ENCODE data around the gene TAC4. TPM values are rescaled to one million over a fixed set of nuclear protein-coding genes. Genes with fewer than 3 reads are reported as not detected.

Gene TAC4
- total and polyA plus RNA-seq, 2 of the 13 experiments (the other 11 are each of a cell fraction or from before 2014, with no cell fraction given) = not detected

DNA sequence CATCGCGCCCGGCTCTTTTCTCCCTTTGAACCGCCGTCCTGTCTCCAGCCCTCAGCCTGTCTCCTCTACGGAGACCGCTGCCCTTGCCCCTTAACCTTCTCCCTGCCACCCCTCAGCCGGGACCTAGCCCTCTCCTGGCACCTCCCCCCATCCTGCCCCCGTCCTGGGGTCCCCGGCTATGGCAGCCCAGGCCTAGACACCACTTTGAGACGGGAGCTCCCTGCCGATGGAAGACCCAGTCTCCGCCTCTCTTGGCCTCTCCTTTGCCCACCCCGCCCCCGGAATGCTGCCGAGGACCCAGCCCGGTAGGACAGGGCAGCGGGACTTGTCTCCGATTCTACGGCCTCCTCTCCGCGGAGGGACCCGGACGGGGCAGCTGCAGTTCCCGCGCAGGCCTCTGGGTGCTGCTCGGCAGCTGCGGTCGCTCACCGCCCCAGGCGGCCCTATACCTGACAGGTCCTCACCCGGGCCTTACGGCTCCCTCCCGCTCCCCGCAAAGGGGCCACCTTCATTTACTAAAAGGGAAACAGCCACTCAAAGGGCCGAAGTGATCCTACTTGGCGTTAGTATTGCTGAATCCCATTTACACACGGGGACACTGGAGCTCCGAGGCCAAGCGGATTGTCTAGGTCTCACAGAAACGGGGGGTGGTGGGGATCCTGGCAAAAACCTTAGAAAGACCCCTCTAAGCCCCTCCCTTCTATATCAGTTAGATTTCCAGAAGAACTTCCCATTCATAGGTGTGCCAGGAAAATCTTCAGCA lies 32.6 kb upstream of the TAC4 start (continued):
- TF ChIP-seq PAWR (CRISPR knock-in tag; IDR thresholded peaks at IDR 0.05; ENCODE audit: borderline replicate concordance) = 0 out of 2 replicates have a peak, but pooled peaks have one; percentile 34
- peak; percentile 52; the same call in 1 of the 2 replicates for TF ChIP-seq ZNF747 (CRISPR knock-in tag; IDR thresholded peaks at IDR 0.05; ENCODE audit: borderline replicate concordance)
- TF ChIP-seq ZMYM4 (CRISPR knock-in tag; IDR thresholded peaks at IDR 0.05) = no peak
- TF ChIP-seq ZNF430 (CRISPR knock-in tag; IDR thresholded peaks at IDR 0.05) = no peak
- TF ChIP-seq JUN (CRISPR knock-in tag; IDR thresholded peaks at IDR 0.05) = no peak
- no peak for TF ChIP-seq NFIB (CRISPR knock-in tag; IDR thresholded peaks at IDR 0.05; ENCODE audit: borderline replicate concordance)
- peak; percentile 81; the same call in 1 of the 2 replicates for TF ChIP-seq ZNF772 (CRISPR knock-in tag; IDR thresholded peaks at IDR 0.05)
- no peak for TF ChIP-seq SP5 (CRISPR knock-in tag; IDR thresholded peaks at IDR 0.05; ENCODE audit: borderline replicate concordance, low read depth)
- TF ChIP-seq, protein P1, sequence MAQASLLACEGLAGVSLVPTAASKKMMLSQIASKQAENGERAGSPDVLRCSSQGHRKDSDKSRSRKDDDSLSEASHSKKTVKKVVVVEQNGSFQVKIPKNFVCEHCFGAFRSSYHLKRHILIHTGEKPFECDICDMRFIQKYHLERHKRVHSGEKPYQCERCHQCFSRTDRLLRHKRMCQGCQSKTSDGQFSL (CRISPR knock-in tag; IDR thresholded peaks at IDR 0.05) = no peak
- no peak for TF ChIP-seq NBN (conservative IDR thresholded peaks at IDR 0.05)
- TF ChIP-seq, protein P2, sequence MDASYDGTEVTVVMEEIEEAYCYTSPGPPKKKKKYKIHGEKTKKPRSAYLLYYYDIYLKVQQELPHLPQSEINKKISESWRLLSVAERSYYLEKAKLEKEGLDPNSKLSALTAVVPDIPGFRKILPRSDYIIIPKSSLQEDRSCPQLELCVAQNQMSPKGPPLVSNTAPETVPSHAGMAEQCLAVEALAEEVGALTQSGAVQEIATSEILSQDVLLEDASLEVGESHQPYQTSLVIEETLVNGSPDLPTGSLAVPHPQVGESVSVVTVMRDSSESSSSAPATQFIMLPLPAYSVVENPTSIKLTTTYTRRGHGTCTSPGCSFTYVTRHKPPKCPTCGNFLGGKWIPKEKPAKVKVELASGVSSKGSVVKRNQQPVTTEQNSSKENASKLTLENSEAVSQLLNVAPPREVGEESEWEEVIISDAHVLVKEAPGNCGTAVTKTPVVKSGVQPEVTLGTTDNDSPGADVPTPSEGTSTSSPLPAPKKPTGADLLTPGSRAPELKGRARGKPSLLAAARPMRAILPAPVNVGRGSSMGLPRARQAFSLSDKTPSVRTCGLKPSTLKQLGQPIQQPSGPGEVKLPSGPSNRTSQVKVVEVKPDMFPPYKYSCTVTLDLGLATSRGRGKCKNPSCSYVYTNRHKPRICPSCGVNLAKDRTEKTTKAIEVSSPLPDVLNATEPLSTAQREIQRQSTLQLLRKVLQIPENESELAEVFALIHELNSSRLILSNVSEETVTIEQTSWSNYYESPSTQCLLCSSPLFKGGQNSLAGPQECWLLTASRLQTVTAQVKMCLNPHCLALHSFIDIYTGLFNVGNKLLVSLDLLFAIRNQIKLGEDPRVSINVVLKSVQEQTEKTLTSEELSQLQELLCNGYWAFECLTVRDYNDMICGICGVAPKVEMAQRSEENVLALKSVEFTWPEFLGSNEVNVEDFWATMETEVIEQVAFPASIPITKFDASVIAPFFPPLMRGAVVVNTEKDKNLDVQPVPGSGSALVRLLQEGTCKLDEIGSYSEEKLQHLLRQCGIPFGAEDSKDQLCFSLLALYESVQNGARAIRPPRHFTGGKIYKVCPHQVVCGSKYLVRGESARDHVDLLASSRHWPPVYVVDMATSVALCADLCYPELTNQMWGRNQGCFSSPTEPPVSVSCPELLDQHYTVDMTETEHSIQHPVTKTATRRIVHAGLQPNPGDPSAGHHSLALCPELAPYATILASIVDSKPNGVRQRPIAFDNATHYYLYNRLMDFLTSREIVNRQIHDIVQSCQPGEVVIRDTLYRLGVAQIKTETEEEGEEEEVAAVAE (CRISPR knock-in tag; IDR thresholded peaks at IDR 0.05; ENCODE audit: borderline replicate concordance) = 0 out of 2 replicates have a peak, but pooled peaks have one; percentile 52
- no peak for TF ChIP-seq MAF1 (CRISPR knock-in tag; IDR thresholded peaks at IDR 0.05; ENCODE audit: borderline replicate concordance)
- TF ChIP-seq FOSL1 (CRISPR knock-in tag; IDR thresholded peaks at IDR 0.05; ENCODE audit: borderline replicate concordance) = no peak
- no peak for TF ChIP-seq EP300 (IDR thresholded peaks at IDR 0.05; ENCODE audit: low read depth in 2 of 2, low read length in 2 of 2)
- no peak for TF ChIP-seq EP300 (CRISPR knock-in tag; IDR thresholded peaks at IDR 0.05; ENCODE audit: borderline replicate concordance)
- TF ChIP-seq ZNF768 (CRISPR knock-in tag; IDR thresholded peaks at IDR 0.05) = peak; percentile 29; the same call in 1 of the 2 replicates
- no peak for TF ChIP-seq ZNF431 (CRISPR knock-in tag; IDR thresholded peaks at IDR 0.05; ENCODE audit: borderline replicate concordance, low read depth)
- TF ChIP-seq, protein P3, sequence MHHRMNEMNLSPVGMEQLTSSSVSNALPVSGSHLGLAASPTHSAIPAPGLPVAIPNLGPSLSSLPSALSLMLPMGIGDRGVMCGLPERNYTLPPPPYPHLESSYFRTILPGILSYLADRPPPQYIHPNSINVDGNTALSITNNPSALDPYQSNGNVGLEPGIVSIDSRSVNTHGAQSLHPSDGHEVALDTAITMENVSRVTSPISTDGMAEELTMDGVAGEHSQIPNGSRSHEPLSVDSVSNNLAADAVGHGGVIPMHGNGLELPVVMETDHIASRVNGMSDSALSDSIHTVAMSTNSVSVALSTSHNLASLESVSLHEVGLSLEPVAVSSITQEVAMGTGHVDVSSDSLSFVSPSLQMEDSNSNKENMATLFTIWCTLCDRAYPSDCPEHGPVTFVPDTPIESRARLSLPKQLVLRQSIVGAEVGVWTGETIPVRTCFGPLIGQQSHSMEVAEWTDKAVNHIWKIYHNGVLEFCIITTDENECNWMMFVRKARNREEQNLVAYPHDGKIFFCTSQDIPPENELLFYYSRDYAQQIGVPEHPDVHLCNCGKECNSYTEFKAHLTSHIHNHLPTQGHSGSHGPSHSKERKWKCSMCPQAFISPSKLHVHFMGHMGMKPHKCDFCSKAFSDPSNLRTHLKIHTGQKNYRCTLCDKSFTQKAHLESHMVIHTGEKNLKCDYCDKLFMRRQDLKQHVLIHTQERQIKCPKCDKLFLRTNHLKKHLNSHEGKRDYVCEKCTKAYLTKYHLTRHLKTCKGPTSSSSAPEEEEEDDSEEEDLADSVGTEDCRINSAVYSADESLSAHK (CRISPR knock-in tag; IDR thresholded peaks at IDR 0.05; ENCODE audit: borderline replicate concordance) = no peak

Data from HepG2 (cell line).